CD4-positive, alpha-beta T cell treated with Interleukin-2 at 100 ng/mL for 4 hours (primary cell): ENCODE data around the gene ITPR2.
"Not testable (repeated sequence)": the region's sequence is repeated elsewhere in the genome, so short reads cannot be mapped to it uniquely, and the experiment has no call there.

Experiments
- DNase-seq: peaks from one replicate; pipeline ENCODE4 v3.0.0-alpha.2; 2020; ENCODE audit warnings: low spot score

Gene ITPR2

DNA sequence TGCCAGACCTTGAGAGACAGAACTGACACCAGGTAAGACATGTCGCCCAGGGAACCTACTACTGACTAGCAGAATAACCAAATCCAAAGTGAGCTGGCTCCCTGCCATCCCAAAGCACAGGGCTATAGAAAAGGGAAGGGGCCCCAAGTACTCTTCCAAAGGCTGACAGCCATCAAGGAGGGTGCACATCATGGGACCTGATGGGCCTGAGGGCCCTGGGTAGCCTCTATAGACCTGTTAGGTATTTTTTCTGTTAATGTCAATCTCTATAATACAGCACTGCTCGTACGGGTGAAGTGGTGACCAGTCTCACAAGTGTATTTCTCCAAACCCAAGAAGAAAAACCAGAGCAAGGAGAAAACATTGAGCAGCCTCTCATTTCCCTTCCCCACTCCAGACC, 171.6 kb downstream of the ITPR2 start:
- DNase-seq = no peak

DNA sequence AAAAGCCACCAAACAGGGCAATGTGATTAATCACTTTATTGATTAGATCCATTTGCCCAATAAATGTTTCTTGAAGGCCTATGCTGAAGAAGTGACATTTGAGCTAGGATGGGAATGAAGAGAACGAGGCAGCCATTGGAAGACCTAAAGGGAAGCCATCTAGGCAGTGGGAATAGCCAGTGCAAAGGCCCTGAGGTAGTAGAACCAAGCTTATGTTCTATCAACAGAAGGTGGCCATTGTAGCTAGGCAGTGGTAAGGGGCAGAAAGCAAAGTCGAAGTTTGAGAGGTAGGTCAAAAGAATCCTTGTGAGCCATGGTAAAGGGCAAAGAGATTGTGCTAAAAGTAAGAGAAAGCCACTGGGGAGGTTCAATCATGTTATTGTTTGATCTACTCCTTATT, 173.1 kb downstream of the ITPR2 start:
- DNase-seq = no peak

DNA sequence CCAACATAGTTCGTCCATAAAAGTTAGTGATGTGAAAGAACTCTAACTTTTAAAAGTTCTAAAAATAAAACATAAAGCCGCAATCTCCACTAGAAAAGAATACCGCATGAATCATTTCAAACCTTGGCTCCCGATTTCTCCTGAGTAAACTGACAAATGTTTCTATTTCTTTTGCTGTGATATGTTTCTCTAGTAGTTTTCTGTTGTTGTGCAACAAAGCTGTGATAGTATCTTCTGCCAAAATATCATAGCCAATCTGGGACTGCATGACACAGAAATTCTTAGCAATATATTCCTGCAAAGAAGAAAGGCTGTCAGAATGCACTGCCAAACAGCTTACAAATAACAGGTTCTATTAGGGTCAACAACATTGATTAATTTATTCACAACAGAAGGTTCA, 174.0 kb downstream of the ITPR2 start:
- no peak for DNase-seq

DNA sequence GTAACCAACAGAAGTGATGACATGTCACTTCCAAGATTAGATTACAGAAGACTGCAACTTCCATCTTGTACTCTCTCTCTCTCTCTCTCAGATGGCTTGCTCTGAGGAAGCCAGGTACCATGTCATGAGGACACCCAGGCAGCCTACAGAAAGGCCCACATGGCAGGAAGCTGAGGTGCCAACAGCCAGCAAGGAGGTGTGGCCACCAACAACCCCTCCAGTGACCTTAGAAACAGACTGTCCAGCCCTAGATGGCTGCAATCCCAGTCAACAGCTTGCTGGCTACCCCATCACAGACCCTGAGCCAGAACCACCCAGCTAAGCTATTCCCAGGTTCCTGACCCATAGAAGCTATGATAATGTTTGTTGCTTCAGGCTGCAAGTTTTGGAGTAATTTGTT, 178.4 kb downstream of the ITPR2 start:
- DNase-seq = no peak

GRCh38 chr12:26651566-26652188, 181.3 kb downstream of the ITPR2 start:
- peak; percentile 39 for DNase-seq

- DNase-seq = no peak
These were observed 182.0 kb downstream of the ITPR2 start for GRCh38 chr12:26651036-26651435.

- no peak for DNase-seq
These were observed 184.0 kb downstream of the ITPR2 start for GRCh38 chr12:26648999-26649398.

DNA sequence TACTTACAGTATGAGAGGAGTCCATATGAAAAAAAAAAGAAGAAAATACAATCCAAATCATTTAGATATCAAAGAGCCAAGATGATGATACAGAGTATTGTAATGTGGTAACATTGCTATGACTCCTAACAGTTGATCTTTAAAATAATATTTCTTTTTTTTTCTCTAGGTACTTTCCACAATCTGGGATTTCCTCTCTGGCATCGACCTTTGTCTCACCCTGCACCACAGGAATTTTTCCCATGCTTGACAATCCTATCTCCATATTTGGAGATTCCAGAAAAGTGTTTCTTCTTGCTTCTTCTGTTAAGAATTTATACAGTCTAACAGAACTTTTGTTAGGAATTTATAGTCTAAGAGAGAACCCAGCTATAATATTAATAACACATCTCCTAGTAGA, 184.4 kb downstream of the ITPR2 start:
- DNase-seq = no peak

- DNase-seq = no peak
These were observed 184.9 kb downstream of the ITPR2 start for GRCh38 chr12:26648066-26648465.

- no peak for DNase-seq
These were observed 185.9 kb downstream of the ITPR2 start for GRCh38 chr12:26647088-26647487.

GRCh38 chr12:26646571-26646970, 186.4 kb downstream of the ITPR2 start:
- no peak for DNase-seq

- DNase-seq = not testable (repeated sequence)
These were observed 188.6 kb downstream of the ITPR2 start for GRCh38 chr12:26644376-26644775.

- DNase-seq = no peak
These were observed 189.3 kb downstream of the ITPR2 start for GRCh38 chr12:26643532-26644315.

DNA sequence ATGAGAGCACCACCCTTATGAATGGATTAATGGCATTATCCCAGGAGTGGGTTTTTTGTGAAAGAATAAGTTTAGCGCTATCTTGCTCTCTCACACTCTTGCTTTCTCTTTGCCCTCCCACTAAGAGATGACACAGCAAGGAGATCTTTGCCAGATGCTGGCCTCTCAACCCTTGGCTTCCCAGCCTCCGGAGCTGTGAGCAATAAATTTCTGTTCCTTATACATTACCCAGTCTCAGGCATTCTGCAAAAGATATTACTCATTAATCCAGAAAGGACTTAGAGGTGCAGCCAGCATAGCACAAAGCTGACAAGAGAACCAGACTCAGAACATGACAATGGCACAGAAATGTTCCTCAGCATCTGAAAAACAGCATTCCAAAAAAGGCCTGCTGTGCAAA, 190.6 kb downstream of the ITPR2 start:
- no peak for DNase-seq

DNA sequence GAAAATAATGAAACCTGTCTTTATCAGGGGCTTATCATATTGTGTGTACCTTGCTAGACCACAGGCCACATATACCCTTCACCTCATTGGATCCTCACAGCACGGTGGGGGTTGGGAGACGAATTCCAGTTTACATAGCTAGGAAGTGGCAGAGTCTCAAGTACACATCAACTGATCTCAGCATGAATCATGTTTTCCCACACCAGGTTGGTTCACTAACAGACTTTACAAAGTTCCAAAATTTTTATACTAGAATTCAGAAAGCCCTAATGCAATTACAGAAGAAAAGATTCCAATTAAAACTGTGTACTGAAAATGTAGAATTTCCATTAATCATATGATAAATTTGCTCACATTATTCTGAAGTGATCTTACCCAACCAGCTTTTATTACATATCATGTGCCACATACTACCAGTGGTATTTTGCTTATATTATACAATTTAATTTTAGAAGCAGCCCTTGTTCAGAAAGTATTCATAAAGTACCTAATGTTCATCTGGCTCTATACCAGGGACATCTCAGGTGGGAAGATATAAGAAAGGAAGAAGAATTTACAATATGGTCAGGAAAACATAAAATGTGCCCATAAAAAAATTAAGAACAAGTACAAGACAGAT, 196.2 kb downstream of the ITPR2 start:
- DNase-seq = no peak

DNA sequence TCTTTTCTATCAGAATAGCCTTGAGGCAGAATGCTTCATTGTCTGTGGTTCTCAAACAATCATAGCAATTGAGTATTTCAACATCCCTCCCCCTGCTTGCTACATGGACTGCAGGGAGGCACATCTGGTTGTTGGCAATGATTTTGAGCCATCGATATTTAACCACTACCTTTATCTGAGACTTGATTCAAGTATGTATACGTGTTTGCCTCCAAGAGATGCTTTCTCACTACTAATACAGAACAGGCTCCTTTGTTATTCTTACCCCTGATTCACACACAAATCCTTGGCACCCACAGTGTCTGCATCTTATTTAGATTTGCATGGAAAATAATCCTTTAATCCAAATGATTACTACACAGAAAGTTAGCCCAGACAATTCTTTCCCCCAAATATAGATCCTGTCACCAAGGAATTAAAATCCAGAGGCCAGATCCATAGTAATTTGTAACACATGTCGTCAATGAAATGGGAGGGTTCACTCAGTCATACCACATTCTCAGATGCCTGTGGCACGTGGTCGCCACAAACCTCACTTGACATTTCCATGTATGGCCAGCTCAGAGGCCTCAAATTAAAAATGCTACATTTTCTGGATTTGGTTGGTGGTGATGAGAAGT, 199.3 kb downstream of the ITPR2 start:
- no peak for DNase-seq

GRCh38 chr12:26632756-26633155, 200.2 kb downstream of the ITPR2 start:
- DNase-seq = no peak

- DNase-seq = no peak
These were observed 201.1 kb downstream of the ITPR2 start for GRCh38 chr12:26631846-26632245.

GRCh38 chr12:26630546-26631027, 202.4 kb downstream of the ITPR2 start:
- DNase-seq = no peak

GRCh38 chr12:26629864-26630263, 203.1 kb downstream of the ITPR2 start:
- DNase-seq = no peak

GRCh38 chr12:26628234-26628633, 204.8 kb downstream of the ITPR2 start:
- no peak for DNase-seq

DNA sequence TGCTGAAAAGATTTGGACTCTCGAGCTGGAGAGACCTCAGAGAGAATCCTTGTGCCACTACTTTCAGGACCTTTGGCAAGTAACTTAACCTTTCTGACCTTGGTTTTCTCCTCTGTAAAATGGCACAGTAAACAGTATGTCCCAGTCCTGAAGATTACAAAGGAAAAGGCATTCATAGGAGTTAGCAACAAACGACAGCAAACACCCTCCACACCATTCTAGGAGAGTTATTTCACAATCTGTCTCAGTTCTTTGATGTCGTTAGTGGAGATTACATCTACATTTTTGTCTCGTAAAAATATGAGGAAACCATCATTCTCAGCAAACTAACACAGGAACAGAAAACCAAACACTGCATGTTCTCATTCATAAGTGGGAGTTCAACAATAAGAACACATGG, 205.7 kb downstream of the ITPR2 start:
- DNase-seq = no peak

DNA sequence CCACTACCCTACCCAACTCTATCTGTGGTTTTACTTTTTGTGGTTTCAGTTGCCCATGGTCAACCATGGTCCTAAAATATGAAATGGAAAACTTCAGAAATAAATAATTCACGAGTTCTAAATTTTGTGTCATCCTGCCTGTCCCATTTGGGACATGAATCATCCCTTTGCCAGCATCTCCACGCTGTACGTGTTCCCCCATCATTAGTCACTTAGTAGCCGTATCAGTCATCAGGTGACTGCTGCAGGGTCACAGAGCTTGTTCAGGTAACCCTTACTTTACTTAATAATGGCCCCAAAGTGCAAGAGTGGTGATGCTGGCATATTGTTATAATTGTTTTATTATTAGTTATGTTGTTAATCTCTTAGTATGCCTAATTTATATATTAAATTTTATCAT, 209.9 kb downstream of the ITPR2 start:
- DNase-seq = no peak
